IPS-20b (cell line): Measurements from ENCODE around the gene PRR20A.
"Not testable (repeated sequence)": the region's sequence is repeated elsewhere in the genome, so short reads cannot be mapped to it uniquely, and the experiment has no call there.

Experiments used
- H3K27ac ChIP-seq: one replicate; pipeline ENCODE4 v1.5.1; 2013; ENCODE audit warnings: low read length
- H3K27me3 ChIP-seq: 2 replicates; pipeline ENCODE4 v1.6.1; 2013; ENCODE audit warnings: mild to moderate bottlenecking, low read length, inconsistent platforms; ENCODE audit not compliant: insufficient read depth
- H3K36me3 ChIP-seq: 2 replicates; pipeline ENCODE4 v1.6.1; 2013; ENCODE audit warnings: low read depth, mild to moderate bottlenecking, inconsistent platforms, low read length, moderate library complexity; ENCODE audit not compliant: insufficient read depth
- H3K4me1 ChIP-seq: 2 replicates; pipeline ENCODE4 v1.6.1; 2013; ENCODE audit warnings: mild to moderate bottlenecking, control low read depth, inconsistent platforms, low read length, moderate library complexity; ENCODE audit not compliant: insufficient read depth
- H3K4me3 ChIP-seq: 2 replicates; pipeline ENCODE4 v1.5.1; 2013; ENCODE audit warnings: mild to moderate bottlenecking, low read length, inconsistent platforms
- H3K9ac ChIP-seq: 2 replicates; pipeline ENCODE4 v1.6.1; 2013; ENCODE audit warnings: low read depth, mild to moderate bottlenecking, inconsistent platforms, low read length, moderate library complexity
- H3K9me3 ChIP-seq: 2 replicates; pipeline ENCODE4 v1.6.1; 2013; ENCODE audit warnings: mild to moderate bottlenecking, low read depth, low read length, inconsistent platforms; ENCODE audit not compliant: insufficient read depth

PRR20A gene

DNA sequence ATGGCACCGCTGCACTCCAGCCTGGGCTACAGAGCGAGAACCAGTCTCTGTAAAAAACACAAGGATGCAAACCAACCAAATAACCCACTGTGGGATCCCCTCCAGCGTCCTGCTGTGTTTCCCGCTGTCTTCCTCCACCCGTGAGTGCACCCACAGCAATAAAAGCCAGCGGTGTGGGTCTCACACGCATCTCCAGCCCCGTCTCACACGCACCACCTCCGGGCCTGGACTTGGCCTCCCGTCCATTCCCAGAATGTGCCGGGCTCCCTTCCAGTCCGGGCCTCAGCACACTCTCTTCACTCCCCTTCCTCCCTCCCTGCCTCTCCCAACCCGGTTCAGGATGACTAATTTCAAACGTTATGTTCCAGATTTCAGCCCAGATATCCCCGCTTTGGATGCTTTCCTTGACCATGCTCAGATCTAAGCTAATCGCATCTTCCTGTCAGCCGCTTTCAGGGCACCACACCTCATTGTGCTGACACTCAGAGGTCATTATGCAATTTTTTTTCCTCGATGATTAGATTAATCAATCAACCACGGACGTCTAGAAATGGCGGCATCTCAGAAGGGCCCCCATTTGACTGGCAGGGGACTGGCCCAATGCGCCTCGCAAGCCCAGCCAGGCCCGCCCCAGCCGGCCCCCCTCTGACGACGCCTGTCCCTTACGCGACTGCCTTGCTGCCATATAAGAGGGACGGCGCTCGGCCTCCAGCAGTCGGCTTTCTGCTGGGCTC is at the start of gene PRR20A:
Gene PRR20A, plus strand, starts transcription at position 684 of the 734 bp plus-strand sequence. CDS start 387 bp downstream, outside the sequence.
- not testable (repeated sequence) for H3K4me3 ChIP-seq, H3K9ac ChIP-seq, H3K27ac ChIP-seq, H3K36me3 ChIP-seq, H3K27me3 ChIP-seq, H3K4me1 ChIP-seq, H3K9me3 ChIP-seq

DNA sequence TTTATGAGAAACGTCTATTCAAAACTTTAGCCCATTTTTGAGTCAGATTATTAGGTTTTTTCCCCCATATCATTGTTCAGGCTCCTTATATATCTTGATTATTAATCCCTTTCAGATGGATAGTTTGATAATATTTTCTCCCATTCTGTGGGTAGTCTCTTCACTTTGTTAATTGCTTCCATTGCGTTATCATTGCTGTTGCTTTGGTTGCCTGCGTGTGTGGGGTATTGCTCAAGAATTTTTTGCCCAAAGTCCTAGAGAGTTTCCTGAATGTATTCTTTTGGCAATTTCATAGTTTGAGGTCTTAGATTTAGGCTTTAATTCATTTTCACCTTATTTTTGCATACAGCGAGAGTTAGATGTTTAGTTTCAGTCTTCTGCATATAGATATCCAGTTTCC is 25.8 kb upstream of the PRR20A start:
- Histone ChIP-seq H3K27me3 (no peaks in the 10 kb centered on the region), H3K9me3 (no peaks in the 10 kb centered on the region), H3K36me3 (no peaks in the 10 kb centered on the region), H3K27ac (no peak overlapping the region), H3K4me3 (no peak overlapping the region), H3K4me1 (no peaks in the 10 kb centered on the region), H3K9ac (no peak overlapping the region)

DNA sequence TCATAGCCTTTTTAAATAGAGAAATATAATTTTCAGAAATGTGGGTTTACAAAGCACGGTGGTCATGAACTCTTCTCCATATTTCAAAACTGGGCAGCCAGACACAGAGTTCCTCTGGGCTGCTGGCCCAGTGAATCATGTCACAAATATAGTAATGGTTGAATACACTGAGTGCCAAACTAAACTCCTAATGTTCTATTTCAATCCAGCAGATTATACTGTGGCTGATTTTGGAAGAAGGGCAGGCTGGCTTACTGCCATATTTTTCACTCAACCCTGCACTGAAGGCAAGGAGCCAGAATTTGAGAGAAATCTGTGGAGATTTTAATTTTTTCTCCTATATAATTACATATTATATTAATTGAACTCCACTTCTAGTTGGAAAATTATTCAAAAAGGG is 17.0 kb upstream of the PRR20A start:
- Histone ChIP-seq H3K4me1 (no peaks in the 10 kb centered on the region), H3K27ac (no peak overlapping the region)

DNA sequence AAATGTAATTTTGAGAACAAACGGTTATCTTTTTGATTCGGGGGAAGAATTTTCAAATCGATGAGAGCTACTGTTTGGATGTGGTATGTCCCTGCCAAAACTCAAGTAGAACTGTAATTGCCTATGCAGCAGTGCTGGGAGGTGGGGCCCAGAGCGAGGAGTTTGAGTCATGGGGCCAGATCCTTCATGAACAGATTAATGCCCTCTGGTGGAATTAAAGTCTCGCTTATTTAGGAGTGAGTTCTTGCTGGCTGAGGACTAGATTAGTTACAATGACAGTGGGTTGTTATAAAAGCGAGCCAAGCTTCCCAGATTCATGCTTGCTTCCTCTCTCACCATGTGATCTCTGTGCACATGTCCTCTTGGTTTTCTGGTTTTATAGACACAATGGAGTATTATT is 11.8 kb upstream of the PRR20A start:
- no peaks in the 10 kb centered on the region for H3K4me1 ChIP-seq
- no peaks in the 10 kb centered on the region for H3K27me3 ChIP-seq
- H3K36me3 ChIP-seq = no peaks in the 10 kb centered on the region
- H3K9ac ChIP-seq = no peak overlapping the region
- H3K27ac ChIP-seq = no peak overlapping the region
- H3K9me3 ChIP-seq = no peaks in the 10 kb centered on the region
- no peak overlapping the region for H3K4me3 ChIP-seq

More for the DNA sequence above, 17.0 kb upstream of the PRR20A start:
- no peak overlapping the region for H3K4me3 ChIP-seq
- H3K9ac ChIP-seq = no peak overlapping the region
- no peaks in the 10 kb centered on the region for H3K27me3 ChIP-seq
- H3K36me3 ChIP-seq = no peaks in the 10 kb centered on the region
- H3K9me3 ChIP-seq = no peaks in the 10 kb centered on the region

DNA sequence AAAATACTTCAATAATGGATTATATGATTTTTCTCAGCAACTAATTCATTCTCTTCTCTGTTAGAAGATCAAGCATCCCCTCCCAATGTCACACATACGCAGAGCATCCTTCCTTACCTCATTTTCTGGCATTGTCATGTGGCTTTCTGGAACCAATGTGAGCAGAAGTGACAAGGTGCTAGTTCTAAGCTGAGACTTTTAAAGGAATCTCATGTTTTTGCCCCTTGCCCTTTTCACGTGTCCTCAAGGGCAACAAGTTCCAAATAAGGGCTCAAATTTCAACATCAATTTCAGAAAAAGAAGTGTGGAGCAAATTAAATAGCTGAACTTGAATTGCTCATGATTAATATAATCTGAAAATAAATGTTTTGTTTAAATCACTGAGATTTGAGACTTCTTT is 4.6 kb upstream of the PRR20A start:
- H3K27me3 ChIP-seq = no peaks in the 10 kb centered on the region
- no peaks in the 10 kb centered on the region for H3K36me3 ChIP-seq
- H3K27ac ChIP-seq = no peak overlapping the region
- no peaks in the 10 kb centered on the region for H3K9me3 ChIP-seq
- no peak overlapping the region for H3K4me3 ChIP-seq
- no peak overlapping the region for H3K9ac ChIP-seq
- no peaks in the 10 kb centered on the region for H3K4me1 ChIP-seq

DNA sequence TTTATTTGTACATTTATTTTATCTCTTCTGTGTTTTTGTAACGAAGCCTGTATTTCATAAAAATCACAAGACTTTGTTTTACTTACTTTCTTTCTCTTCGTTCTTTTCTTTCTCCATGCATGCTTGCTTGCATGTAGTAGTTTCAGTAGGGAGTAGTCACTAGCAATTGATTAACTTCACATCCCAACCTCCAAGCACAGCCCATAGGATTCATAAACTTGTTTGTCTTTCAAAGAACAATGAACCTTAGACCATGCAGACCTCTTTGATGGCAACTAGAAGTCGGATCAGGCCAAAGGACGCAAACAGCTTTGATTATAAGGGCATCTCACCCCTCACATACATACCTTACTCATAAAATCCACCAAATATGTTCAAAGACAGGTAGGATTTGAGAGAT is 3.1 kb upstream of the PRR20A start:
- Histone ChIP-seq H3K27ac (no peak overlapping the region), H3K4me1 (no peaks in the 10 kb centered on the region), H3K9ac (no peak overlapping the region), H3K4me3 (no peak overlapping the region), H3K27me3 (no peaks in the 10 kb centered on the region), H3K9me3 (no peaks in the 10 kb centered on the region), H3K36me3 (no peaks in the 10 kb centered on the region)

DNA sequence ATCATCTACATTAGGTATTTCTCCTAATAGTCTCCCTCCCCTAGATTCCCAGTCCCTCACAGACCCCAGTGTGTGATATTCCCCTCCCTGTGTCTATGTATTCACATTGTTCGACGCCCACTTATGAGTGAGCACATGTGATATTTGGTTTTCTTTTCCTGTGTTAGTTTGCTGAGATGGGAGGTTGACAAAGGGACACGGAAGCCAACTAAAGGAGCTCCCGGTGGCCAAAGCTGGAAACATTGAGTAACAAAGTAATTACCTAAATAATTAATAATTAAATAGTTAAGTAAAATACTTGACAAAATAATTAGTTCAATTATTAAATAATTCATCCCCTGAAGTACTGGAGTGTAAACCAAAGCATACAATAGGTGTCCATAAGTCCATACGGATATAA is 1.7 kb upstream of the PRR20A start:
- Histone ChIP-seq H3K4me3 (no peak overlapping the region), H3K9ac (no peak overlapping the region), H3K4me1 (no peaks in the 10 kb centered on the region), H3K9me3 (no peaks in the 10 kb centered on the region), H3K36me3 (no peaks in the 10 kb centered on the region), H3K27me3 (no peaks in the 10 kb centered on the region), H3K27ac (no peak overlapping the region)

DNA sequence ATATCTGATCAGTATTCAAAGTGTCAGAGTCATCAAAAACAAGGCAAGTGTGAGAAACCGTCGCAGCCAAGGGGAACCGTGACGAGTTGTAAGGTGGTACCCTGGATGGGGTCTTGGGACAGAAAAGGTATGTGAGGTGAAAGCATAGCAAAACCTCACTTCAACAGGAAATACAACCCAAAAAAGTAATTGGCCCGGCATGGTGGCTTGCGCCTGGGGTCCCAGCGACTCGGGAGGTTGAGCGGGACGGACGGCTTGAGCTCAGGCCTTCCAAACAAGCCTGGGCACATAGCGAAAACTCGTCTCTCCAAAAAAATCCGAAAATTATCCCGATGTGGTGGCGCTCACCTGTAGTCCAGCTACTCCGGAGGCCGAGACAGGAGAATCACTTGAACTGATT is 937 bp upstream of the PRR20A start:
- not testable (repeated sequence) for H3K36me3 ChIP-seq, H3K27me3 ChIP-seq, H3K4me1 ChIP-seq, H3K9ac ChIP-seq, H3K27ac ChIP-seq, H3K9me3 ChIP-seq, H3K4me3 ChIP-seq

DNA sequence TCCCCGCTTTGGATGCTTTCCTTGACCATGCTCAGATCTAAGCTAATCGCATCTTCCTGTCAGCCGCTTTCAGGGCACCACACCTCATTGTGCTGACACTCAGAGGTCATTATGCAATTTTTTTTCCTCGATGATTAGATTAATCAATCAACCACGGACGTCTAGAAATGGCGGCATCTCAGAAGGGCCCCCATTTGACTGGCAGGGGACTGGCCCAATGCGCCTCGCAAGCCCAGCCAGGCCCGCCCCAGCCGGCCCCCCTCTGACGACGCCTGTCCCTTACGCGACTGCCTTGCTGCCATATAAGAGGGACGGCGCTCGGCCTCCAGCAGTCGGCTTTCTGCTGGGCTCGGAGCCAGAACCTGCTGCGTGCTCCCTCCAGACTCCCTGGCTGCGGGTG is 6.5 kb downstream of the PRR20A start, which contains the start of gene PRR20B:
Gene PRR20B, plus strand, starts transcription at position 301 of the 400 bp plus-strand sequence. CDS start 387 bp downstream, outside the sequence.
- not testable (repeated sequence) for H3K9me3 ChIP-seq, H3K4me3 ChIP-seq, H3K36me3 ChIP-seq, H3K27me3 ChIP-seq, H3K4me1 ChIP-seq, H3K9ac ChIP-seq, H3K27ac ChIP-seq

DNA sequence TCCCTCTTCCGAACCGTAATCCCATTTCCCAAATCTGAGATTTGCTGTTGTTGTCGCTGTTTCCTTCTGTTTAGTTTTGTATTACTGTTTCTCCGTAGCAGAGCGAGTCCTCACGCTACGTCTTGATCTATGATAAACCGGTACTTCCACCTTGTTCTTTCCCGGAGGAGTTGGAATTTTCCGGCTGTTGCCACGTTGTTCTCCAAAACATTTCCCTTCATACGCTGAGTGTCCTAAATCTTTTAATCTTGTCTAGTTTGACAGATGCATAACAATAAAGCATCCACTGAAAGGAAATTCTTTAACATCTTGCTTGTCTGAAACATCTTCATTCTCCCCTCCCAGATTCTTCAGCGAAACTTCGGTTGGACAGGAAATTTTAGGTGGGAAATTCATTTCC is 7.4 kb downstream of the PRR20A start:
- not testable (repeated sequence) for H3K4me1 ChIP-seq, H3K27ac ChIP-seq, H3K4me3 ChIP-seq

DNA sequence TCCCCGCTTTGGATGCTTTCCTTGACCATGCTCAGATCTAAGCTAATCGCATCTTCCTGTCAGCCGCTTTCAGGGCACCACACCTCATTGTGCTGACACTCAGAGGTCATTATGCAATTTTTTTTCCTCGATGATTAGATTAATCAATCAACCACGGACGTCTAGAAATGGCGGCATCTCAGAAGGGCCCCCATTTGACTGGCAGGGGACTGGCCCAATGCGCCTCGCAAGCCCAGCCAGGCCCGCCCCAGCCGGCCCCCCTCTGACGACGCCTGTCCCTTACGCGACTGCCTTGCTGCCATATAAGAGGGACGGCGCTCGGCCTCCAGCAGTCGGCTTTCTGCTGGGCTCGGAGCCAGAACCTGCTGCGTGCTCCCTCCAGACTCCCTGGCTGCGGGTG is 13.0 kb downstream of the PRR20A start, which contains the start of gene PRR20C:
Gene PRR20C, plus strand, starts transcription at position 301 of the 400 bp plus-strand sequence. CDS start 387 bp downstream, outside the sequence.
- not testable (repeated sequence) for H3K4me1 ChIP-seq, H3K27ac ChIP-seq, H3K9me3 ChIP-seq, H3K36me3 ChIP-seq, H3K9ac ChIP-seq, H3K27me3 ChIP-seq, H3K4me3 ChIP-seq

More for the DNA sequence above, 7.4 kb downstream of the PRR20A start:
- H3K36me3 ChIP-seq, H3K27me3 ChIP-seq, H3K9ac ChIP-seq, H3K9me3 ChIP-seq: not testable (repeated sequence)

DNA sequence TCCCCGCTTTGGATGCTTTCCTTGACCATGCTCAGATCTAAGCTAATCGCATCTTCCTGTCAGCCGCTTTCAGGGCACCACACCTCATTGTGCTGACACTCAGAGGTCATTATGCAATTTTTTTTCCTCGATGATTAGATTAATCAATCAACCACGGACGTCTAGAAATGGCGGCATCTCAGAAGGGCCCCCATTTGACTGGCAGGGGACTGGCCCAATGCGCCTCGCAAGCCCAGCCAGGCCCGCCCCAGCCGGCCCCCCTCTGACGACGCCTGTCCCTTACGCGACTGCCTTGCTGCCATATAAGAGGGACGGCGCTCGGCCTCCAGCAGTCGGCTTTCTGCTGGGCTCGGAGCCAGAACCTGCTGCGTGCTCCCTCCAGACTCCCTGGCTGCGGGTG is 19.6 kb downstream of the PRR20A start, which contains the start of gene PRR20D:
Gene PRR20D, plus strand, starts transcription at position 301 of the 400 bp plus-strand sequence. CDS start 387 bp downstream, outside the sequence.
- not testable (repeated sequence) for H3K4me3 ChIP-seq, H3K4me1 ChIP-seq, H3K27me3 ChIP-seq, H3K9me3 ChIP-seq, H3K27ac ChIP-seq, H3K36me3 ChIP-seq, H3K9ac ChIP-seq
